ENCODE measurements around the gene POLD4. TPM values are rescaled to one million over a fixed set of nuclear protein-coding genes. Genes with fewer than 3 reads are reported as not detected.

POLD4 gene
- total and polyA plus RNA-seq, 9 donors, result 12.5 to 87.8 (median 47.2) TPM

DNA sequence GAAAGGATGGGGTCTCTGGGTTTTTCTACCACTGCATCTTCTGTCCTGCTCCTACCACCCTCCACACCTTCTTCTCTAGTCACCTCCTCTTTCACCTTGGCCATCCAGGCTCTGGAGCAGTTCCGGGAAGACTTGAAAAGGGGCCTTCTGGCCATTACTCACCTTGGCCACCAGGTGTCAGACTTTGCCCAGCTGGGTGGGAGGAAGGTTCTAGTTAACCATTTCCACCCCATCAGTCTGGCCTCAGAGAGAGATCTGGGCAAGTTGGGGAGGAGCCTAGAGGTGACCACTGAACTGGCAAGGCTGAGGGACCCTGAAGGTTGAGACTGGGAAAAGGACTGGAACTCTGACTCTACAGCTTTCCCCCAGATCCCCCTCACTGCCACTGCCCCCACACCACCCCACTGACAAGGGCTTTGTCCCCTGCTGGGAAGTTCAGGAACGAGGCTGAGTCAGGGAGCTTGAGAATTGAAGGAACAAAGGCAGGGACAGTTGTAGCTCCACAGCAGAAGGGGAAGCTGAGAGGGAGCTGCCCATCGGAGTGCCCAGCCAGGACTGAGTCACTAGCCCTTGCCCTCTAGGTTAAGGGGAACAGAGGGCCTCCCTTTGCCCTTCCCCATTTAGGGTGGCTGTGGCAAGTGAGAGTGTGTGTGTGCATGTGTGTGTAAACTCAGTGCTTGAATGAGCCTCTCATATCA lies 3.7 kb upstream of the POLD4 start:
- H3K9me3 ChIP-seq, result no peaks in the 10 kb centered on the region
- H3K4me1 ChIP-seq (ENCODE audit: insufficient read depth), result peaks cover 14% of the 10 kb centered on the region
- TF ChIP-seq, protein P1, sequence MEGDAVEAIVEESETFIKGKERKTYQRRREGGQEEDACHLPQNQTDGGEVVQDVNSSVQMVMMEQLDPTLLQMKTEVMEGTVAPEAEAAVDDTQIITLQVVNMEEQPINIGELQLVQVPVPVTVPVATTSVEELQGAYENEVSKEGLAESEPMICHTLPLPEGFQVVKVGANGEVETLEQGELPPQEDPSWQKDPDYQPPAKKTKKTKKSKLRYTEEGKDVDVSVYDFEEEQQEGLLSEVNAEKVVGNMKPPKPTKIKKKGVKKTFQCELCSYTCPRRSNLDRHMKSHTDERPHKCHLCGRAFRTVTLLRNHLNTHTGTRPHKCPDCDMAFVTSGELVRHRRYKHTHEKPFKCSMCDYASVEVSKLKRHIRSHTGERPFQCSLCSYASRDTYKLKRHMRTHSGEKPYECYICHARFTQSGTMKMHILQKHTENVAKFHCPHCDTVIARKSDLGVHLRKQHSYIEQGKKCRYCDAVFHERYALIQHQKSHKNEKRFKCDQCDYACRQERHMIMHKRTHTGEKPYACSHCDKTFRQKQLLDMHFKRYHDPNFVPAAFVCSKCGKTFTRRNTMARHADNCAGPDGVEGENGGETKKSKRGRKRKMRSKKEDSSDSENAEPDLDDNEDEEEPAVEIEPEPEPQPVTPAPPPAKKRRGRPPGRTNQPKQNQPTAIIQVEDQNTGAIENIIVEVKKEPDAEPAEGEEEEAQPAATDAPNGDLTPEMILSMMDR (IDR thresholded peaks at IDR 0.05), result peak; percentile 88 to 95 (median 93)
- TF ChIP-seq EP300 (IDR thresholded peaks at IDR 0.05), result no peak
- intact Hi-C loops (cut with DNase I), result loop anchor here in 2 of 4 donors (1.0 to 5.0 kb wide), 3 partner anchors 25 to 145 kb away; no protein-coding TSS in a partner anchor
- no peaks in the 10 kb centered on the region for H3K27me3 ChIP-seq
- WGBS, 3 donors, result 23 to 27% (median 24%) methylated on average over 3 of the region's 3 CpGs
- H3K27ac ChIP-seq, result peak overlapping the region; percentile 96 to 98
- no peaks in the 10 kb centered on the region for H3K36me3 ChIP-seq
- H3K4me3 ChIP-seq, result no peak overlapping the region
- DNase-seq, result peak in 4 of 5 donors; percentile 72 to 79 (median 72)

DNA sequence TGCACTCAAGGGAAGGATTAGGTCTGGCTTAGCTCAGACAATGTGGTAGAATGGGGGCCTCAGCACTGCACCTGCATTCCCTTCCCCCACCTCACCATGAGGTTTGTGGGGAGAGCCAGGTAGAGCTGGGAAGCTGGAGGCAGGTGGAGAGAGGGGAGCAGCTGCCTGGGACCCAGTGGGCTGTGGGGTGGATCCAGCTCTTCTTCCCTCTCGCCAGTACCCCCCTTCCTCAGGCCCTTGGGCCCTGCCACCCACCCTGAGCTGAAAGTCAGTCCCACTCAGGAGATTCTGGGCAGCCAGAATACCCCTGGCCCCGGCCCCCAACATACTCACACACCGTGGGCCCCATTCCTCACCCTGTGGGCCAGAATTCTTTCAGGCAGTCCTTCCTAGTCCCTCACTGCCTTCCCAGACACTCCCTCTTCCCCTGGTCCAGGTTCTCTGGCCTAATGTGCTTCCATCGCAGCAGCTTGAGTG lies 3.1 kb upstream of the POLD4 start:
- TF ChIP-seq, protein P1 (IDR thresholded peaks at IDR 0.05), result no peak
- no peak for TF ChIP-seq EP300 (IDR thresholded peaks at IDR 0.05)
- TF ChIP-seq POLR2A (IDR thresholded peaks at IDR 0.05), result no peak
- Histone ChIP-seq H3K4me1 (ENCODE audit: insufficient read depth) (peaks cover 17% of the 10 kb centered on the region), H3K9me3 (no peaks in the 10 kb centered on the region), H3K4me3 (no peak overlapping the region), H3K27ac (peak overlapping the region; percentile 96 to 98), H3K36me3 (no peaks in the 10 kb centered on the region), H3K27me3 (no peaks in the 10 kb centered on the region)
- DNase-seq, result peak in 2 of 5 donors; percentile 28 to 35
- intact Hi-C loops (cut with DNase I), result loop anchor here in 1 of 4 donors (2.0 to 5.0 kb wide), 2 partner anchors 26 to 146 kb away; no protein-coding TSS in a partner anchor
- WGBS, 3 donors, result 50 to 65% (median 52%) methylated on average over 4 of the region's 4 CpGs

DNA sequence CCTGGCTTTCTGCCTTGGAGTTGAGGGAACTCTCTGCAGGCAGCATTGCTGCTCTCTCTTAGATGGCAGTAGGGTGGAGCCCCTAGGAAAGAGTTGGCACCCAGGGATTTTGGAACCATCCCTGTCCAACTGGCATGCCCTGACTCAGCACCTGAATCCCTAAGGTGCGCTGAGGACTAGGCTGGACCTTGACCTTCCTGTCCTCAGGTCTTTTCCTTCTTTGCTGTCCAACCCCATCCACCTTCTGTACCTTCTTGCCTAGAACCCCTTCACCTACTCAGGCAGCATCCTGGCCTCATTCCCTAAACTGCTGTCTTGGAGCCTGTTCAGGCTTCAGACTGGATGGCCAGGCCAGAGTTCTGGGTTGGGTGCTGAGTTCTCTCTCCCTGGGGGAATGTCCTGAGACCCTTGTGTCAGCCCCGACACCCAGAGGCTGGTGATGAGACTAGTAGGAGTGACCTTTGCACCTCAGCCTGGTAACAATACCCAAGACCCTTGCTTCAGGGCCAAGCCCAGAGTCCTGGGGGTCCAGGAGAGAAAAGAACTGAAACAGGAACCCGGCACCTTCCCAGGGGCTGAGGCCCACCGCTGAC lies 2.5 kb upstream of the POLD4 start:
- Histone ChIP-seq H3K4me3 (no peak overlapping the region), H3K9me3 (no peaks in the 10 kb centered on the region), H3K4me1 (ENCODE audit: insufficient read depth) (peaks cover 18% of the 10 kb centered on the region), H3K27me3 (no peaks in the 10 kb centered on the region), H3K27ac (peak overlapping the region; percentile 96 to 98), H3K36me3 (no peaks in the 10 kb centered on the region)
- WGBS, 3 donors, result 78 to 94% (median 83%) methylated on average over 4 of the region's 4 CpGs
- TF ChIP-seq POLR2A (IDR thresholded peaks at IDR 0.05) (no peak), EP300 (IDR thresholded peaks at IDR 0.05) (no peak)
- TF ChIP-seq, protein P1 (IDR thresholded peaks at IDR 0.05), result no peak
- peak in 1 of 5 donors; percentile 30 for DNase-seq
- intact Hi-C loops (cut with DNase I), result loop anchor here in 1 of 4 donors (2.0 to 5.0 kb wide), 2 partner anchors 27 to 146 kb away; no protein-coding TSS in a partner anchor

DNA sequence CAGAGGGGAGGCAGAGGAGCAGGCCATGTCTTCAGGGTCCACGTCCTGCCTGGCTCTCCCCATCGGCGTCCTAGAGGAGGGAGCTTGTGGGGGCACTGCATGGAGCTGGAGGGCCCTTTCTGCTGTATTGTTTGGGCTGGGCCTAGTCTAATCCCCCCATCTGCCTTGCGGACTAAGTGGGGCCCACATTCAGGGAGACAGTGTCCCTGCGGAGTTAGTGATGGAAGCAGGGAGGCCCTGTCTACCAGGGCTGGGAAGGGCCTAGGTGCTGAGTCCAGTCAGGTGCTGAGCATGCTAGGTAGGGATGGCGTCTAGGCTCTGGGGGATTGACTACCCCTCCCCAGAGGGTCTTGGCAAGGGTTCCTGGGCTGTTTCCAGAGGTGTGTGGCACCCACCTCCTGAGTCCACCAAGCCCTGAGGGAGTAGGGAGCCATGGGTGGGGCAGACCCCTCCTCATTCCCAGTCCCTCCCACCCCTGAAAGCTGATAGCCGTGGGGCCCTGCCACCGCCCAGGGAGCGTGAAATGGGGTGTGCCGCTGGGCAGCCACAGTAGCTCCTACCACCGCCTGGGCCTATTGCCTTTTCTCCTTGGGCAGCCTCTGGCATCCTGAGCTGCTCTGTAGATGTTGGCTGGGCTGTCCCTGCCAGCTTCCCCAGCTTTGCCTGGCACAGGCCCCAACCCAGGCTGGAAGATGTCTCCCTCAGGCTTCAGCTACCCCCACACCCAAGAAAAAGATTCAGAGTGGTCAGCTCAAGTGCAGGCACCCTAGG lies 1.9 kb upstream of the POLD4 start:
- peak in 4 of 5 donors; percentile 50 to 63 (median 60) for DNase-seq
- intact Hi-C loops (cut with DNase I), result loop anchor here in 1 of 4 donors (5.0 kb wide), 1 partner anchor 147 kb away; no protein-coding TSS in a partner anchor
- Histone ChIP-seq H3K27me3 (no peaks in the 10 kb centered on the region), H3K27ac (peak overlapping the region; percentile 96 to 98), H3K4me1 (ENCODE audit: insufficient read depth) (peaks cover 18% of the 10 kb centered on the region), H3K9me3 (no peaks in the 10 kb centered on the region), H3K4me3 (no peak overlapping the region), H3K36me3 (no peaks in the 10 kb centered on the region)
- WGBS, 3 donors, result 58 to 70% (median 60%) methylated on average over 11 of the region's 11 CpGs
- TF ChIP-seq, protein P1 (IDR thresholded peaks at IDR 0.05), result no peak
- TF ChIP-seq POLR2A (IDR thresholded peaks at IDR 0.05), result no peak
- no peak for TF ChIP-seq EP300 (IDR thresholded peaks at IDR 0.05)
